Measurements from ENCODE around the gene SLC6A13.

DNA sequence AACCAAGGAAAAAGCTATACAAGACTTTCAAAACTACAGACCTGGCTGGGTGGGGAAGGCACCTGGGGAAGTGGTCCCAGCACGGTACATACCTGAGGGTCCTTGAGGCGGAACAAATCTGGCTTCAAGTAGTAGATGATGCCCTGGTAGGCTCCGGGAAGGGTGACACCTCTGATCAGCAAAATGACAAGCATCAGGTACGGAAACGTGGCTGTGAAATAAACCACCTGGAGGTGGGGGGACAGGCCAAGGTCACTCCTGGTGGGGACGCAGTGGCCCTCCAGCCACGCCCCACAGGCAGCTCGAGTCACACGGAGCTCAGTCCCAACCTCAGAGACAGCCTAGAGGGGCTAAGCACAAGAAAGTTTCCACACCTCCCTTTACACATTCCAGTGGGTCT is 63.9 kb downstream of the SLC6A13 start:
- TF ChIP-seq, protein P1, sequence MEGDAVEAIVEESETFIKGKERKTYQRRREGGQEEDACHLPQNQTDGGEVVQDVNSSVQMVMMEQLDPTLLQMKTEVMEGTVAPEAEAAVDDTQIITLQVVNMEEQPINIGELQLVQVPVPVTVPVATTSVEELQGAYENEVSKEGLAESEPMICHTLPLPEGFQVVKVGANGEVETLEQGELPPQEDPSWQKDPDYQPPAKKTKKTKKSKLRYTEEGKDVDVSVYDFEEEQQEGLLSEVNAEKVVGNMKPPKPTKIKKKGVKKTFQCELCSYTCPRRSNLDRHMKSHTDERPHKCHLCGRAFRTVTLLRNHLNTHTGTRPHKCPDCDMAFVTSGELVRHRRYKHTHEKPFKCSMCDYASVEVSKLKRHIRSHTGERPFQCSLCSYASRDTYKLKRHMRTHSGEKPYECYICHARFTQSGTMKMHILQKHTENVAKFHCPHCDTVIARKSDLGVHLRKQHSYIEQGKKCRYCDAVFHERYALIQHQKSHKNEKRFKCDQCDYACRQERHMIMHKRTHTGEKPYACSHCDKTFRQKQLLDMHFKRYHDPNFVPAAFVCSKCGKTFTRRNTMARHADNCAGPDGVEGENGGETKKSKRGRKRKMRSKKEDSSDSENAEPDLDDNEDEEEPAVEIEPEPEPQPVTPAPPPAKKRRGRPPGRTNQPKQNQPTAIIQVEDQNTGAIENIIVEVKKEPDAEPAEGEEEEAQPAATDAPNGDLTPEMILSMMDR (IDR thresholded peaks at IDR 0.05): no peak
- TF ChIP-seq SMAD4 (CRISPR knock-in tag; IDR thresholded peaks at IDR 0.05): no peak

Data from WTC11 (cell line).